T1000 (cell line): ENCODE data around the gene CDH4.

Source experiments
- DNase-seq: peaks from one replicate; lab custom pipeline; 2025; ENCODE audit warnings: mixed read lengths; lab: John Stamatoyannopoulos, UW

CDH4 gene

GRCh38 chr20:61536671-61537070 lies 284.6 kb downstream of the CDH4 start:
- no peak for DNase-seq

- DNase-seq: no peak
These were observed 285.4 kb downstream of the CDH4 start for GRCh38 chr20:61537239-61538182.

- DNase-seq: no peak
These were observed 286.3 kb downstream of the CDH4 start for GRCh38 chr20:61538183-61538942.

GRCh38 chr20:61538943-61539265 lies 286.8 kb downstream of the CDH4 start:
- no peak for DNase-seq

GRCh38 chr20:61539706-61540360 lies 287.8 kb downstream of the CDH4 start:
- no peak for DNase-seq

GRCh38 chr20:61541537-61541936 lies 289.5 kb downstream of the CDH4 start:
- DNase-seq: no peak

GRCh38 chr20:61543086-61543485 lies 291.0 kb downstream of the CDH4 start:
- DNase-seq: no peak

- DNase-seq: no peak
These were observed 292.1 kb downstream of the CDH4 start for GRCh38 chr20:61543931-61544745.

GRCh38 chr20:61544910-61545889 lies 293.1 kb downstream of the CDH4 start:
- DNase-seq: no peak

GRCh38 chr20:61546641-61547040 lies 294.6 kb downstream of the CDH4 start:
- DNase-seq: no peak

GRCh38 chr20:61548069-61548468 lies 296.0 kb downstream of the CDH4 start:
- DNase-seq: no peak

- no peak for DNase-seq
These were observed 297.8 kb downstream of the CDH4 start for GRCh38 chr20:61549865-61550264.

GRCh38 chr20:61551401-61551800 lies 299.3 kb downstream of the CDH4 start:
- DNase-seq: no peak

GRCh38 chr20:61554617-61555016 lies 302.6 kb downstream of the CDH4 start:
- DNase-seq: no peak

GRCh38 chr20:61555566-61555965 lies 303.5 kb downstream of the CDH4 start:
- no peak for DNase-seq

GRCh38 chr20:61556111-61556510 lies 304.1 kb downstream of the CDH4 start:
- peak; percentile 13 for DNase-seq

GRCh38 chr20:61556673-61557072 lies 304.6 kb downstream of the CDH4 start:
- no peak for DNase-seq

GRCh38 chr20:61557621-61558020 lies 305.6 kb downstream of the CDH4 start:
- DNase-seq: no peak

- no peak for DNase-seq
These were observed 306.7 kb downstream of the CDH4 start for GRCh38 chr20:61558726-61559125.

- DNase-seq: no peak
These were observed 307.8 kb downstream of the CDH4 start for GRCh38 chr20:61559706-61560315.
